A549 (cell line): ENCODE measurements around the gene CLSTN2. TPM values are rescaled to one million over a fixed set of nuclear protein-coding genes. Genes with fewer than 3 reads are reported as not detected.

Experiments used
- ATAC-seq, 2 experiments: fragments of 200-7000 bp in 1 of 2; fragments of >200 bp in 1 of 2; cut with Nextera tagmentation in 1 of 2; cut with Tn5 transposase in 1 of 2; 3 replicates each; pipeline versions ENCODE4 v1.8.0 to v1.9.1; 2018 to 2020; ENCODE audit warnings: mild to moderate bottlenecking in 1 of 2, moderate library complexity in 1 of 2
- CTCF ChIA-PET: fragments of 300-600 bp; sonication (Branson Sonifier 250); formaldehyde crosslinking; extraction: SDS; loops from one replicate; lab custom pipeline; 2021; ENCODE audit warnings: antibody characterized with exemption, inconsistent platforms; lab: Yijun Ruan, JAX
- POLR2A ChIA-PET: fragments of 350-600 bp; formaldehyde crosslinking; extraction: SDS; loops from one replicate; lab custom pipeline; 2021; ENCODE audit warnings: antibody characterized with exemption, inconsistent platforms; lab: Yijun Ruan, JAX
- DNase-seq, 2 experiments: peaks; one replicate each; pipeline versions ENCODE4 v3.0.0 to v3.0.0-alpha.2; 2011 to 2016; ENCODE audit warnings: low read depth in 1 of 2, low spot score in 1 of 2
- FAIRE-seq: peaks from 2 replicates; lab custom pipeline; 2011; peaks lifted over from hg19 to GRCh38; lab: Jason Lieb, UNC
- H3K27ac ChIP-seq, 2 experiments: fragments of >200 bp; sonication (Bioruptor Twin); formaldehyde crosslinking; 3 replicates each; pipeline ENCODE4 v1.5.1; 2016 to 2017
- H3K4me1 ChIP-seq: fragments of >200 bp; sonication (Bioruptor Twin); formaldehyde crosslinking; 3 replicates; pipeline ENCODE4 v1.6.1; 2016
- H3K4me2 ChIP-seq: fragments of >200 bp; sonication (Bioruptor Twin); formaldehyde crosslinking; 3 replicates; pipeline ENCODE4 v1.6.1; 2016
- H3K4me3 ChIP-seq: fragments of >200 bp; sonication (Bioruptor Twin); formaldehyde crosslinking; 3 replicates; pipeline ENCODE4 v1.5.1; 2016
- H3K9me3 ChIP-seq: fragments of >200 bp; sonication (Bioruptor Twin); formaldehyde crosslinking; 3 replicates; pipeline ENCODE4 v1.6.1; 2016
- BHLHE40 ChIP-seq: IDR thresholded peaks from 2 replicates; pipeline ENCODE4 v1.6.1; 2012; ENCODE audit warnings: low read depth, low read length, inconsistent platforms
- CBX8 ChIP-seq: fragments of 200-600 bp; sonication (generic); IDR thresholded peaks from 2 replicates; pipeline ENCODE4 v1.6.1; 2016
- CHD2 ChIP-seq: fragments of 150-350 bp; IDR thresholded peaks from 2 replicates; pipeline ENCODE4 v1.6.1; 2014; ENCODE audit warnings: low read length; ENCODE audit not compliant: partially characterized antibody
- CHD4 ChIP-seq: fragments of 200-600 bp; sonication (generic); IDR thresholded peaks from 2 replicates; pipeline ENCODE4 v1.6.1; 2016; ENCODE audit warnings: antibody characterized with exemption, mild to moderate bottlenecking, borderline replicate concordance
- EHF ChIP-seq: fragments of 250-450 bp; sonication (Bioruptor Pico); IDR thresholded peaks from 2 replicates; pipeline ENCODE4 v1.5.0; 2020; ENCODE audit warnings: mild to moderate bottlenecking
- ESRRA ChIP-seq: fragments of 150-350 bp; IDR thresholded peaks from 2 replicates; pipeline ENCODE4 v1.6.1; 2014; ENCODE audit warnings: mild to moderate bottlenecking, low read length, borderline replicate concordance
- FOSB ChIP-seq: fragments of 250-450 bp; sonication (Bioruptor Pico); IDR thresholded peaks from 2 replicates; pipeline ENCODE4 v1.5.0; 2020; ENCODE audit warnings: mild to moderate bottlenecking, moderate library complexity
- GATA3 ChIP-seq: IDR thresholded peaks from 2 replicates; pipeline ENCODE4 v1.6.1; 2012; ENCODE audit warnings: borderline replicate concordance
- HDAC2 ChIP-seq: fragments of 200-600 bp; sonication (generic); IDR thresholded peaks from 2 replicates; pipeline ENCODE4 v1.6.1; 2016
- HOXA7 ChIP-seq: fragments of 250-450 bp; sonication (Bioruptor Pico); IDR thresholded peaks from 2 replicates; pipeline ENCODE4 v1.5.0; 2020; ENCODE audit warnings: mild to moderate bottlenecking, moderate library complexity
- HOXB13 ChIP-seq: fragments of 250-450 bp; sonication (Bioruptor Pico); IDR thresholded peaks from 2 replicates; pipeline ENCODE4 v1.5.0; 2020; ENCODE audit warnings: low read depth, mild to moderate bottlenecking, moderate library complexity
- HOXB5 ChIP-seq: fragments of 250-450 bp; sonication (Bioruptor Pico); IDR thresholded peaks from 2 replicates; pipeline ENCODE4 v1.5.0; 2020; ENCODE audit warnings: mild to moderate bottlenecking, moderate library complexity
- MAFK ChIP-seq: fragments of 450-650 bp; IDR thresholded peaks from 2 replicates; pipeline ENCODE4 v1.6.1; 2014; ENCODE audit not compliant: partially characterized antibody
- MAZ ChIP-seq: fragments of 150-350 bp; IDR thresholded peaks from 2 replicates; pipeline ENCODE4 v1.6.1; 2014; ENCODE audit warnings: antibody characterized with exemption, low read depth, low read length, borderline replicate concordance
- MYC ChIP-seq: IDR thresholded peaks from 2 replicates; pipeline ENCODE4 v1.6.1; 2012; ENCODE audit warnings: mild to moderate bottlenecking, inconsistent platforms, low read length, improper control_type of control experiment, borderline replicate concordance
- NFE2L2 ChIP-seq: fragments of 150-350 bp; conservative IDR thresholded peaks from 2 replicates; pipeline ENCODE4 v1.6.1; 2014; ENCODE audit warnings: low read length
- POLR2A ChIP-seq: IDR thresholded peaks from 2 replicates; pipeline ENCODE4 v1.6.1; 2012; ENCODE audit warnings: mild to moderate bottlenecking, low read length
- POLR2AphosphoS2 ChIP-seq: conservative IDR thresholded peaks from 2 replicates; pipeline ENCODE4 v1.6.1; 2012; ENCODE audit warnings: low read length, improper control_type of control experiment, inconsistent platforms
- RAD21 ChIP-seq, 2 experiments: fragments of >200 bp in 1 of 2; sonication (Bioruptor Twin) in 1 of 2; formaldehyde crosslinking in 1 of 2; IDR thresholded peaks in 1 of 2; conservative IDR thresholded peaks in 1 of 2; 2 replicates in 1 of 2; 3 replicates in 1 of 2; pipeline ENCODE4 v1.6.1; 2012 to 2018; ENCODE audit warnings: inconsistent platforms in 1 of 2
- ZC3H11A ChIP-seq: fragments of 450-650 bp; IDR thresholded peaks from 2 replicates; pipeline ENCODE4 v1.6.1; 2014; ENCODE audit warnings: antibody characterized with exemption, mild to moderate bottlenecking
- WGBS: methylation state at CpG from one replicate; pipeline ENCODE4 v1.1.6; 2017; ENCODE audit errors: missing lambda C conversion rate; 5-methylcytosine and 5-hydroxymethylcytosine counted together
- polyA plus RNA-seq, 4 experiments: library from polyadenylated mRNA; depleted of rRNA in 3 of 4; stranded (reverse); fragments of >200 nt; fragmentation: RNase III in 1 of 4; extraction: RNeasy Plus Mini Kit Qiagen cat#74134 plus additional on column Dnase treatment in 1 of 4; gene quantifications; 2 replicates in 3 of 4; 3 replicates in 1 of 4; pipeline ENCODE4 v1.2.3, GENCODE V29; 2011 to 2017
- TF ChIP-seq, protein P1 (sequence below): fragments of 250-450 bp; sonication (Bioruptor Pico); IDR thresholded peaks from 2 replicates; pipeline ENCODE4 v1.5.0; 2020; ENCODE audit warnings: low read depth, mild to moderate bottlenecking, moderate library complexity
- TF ChIP-seq, protein P2 (sequence below): fragments of >200 bp; sonication (Bioruptor Twin); formaldehyde crosslinking; IDR thresholded peaks from 3 replicates; pipeline ENCODE4 v1.5.1; 2016

CLSTN2 gene
- polyA plus RNA-seq, 2 of the 4 experiments (the other 2 are of a cell fraction): 0.03 to 0.04 TPM

DNA sequence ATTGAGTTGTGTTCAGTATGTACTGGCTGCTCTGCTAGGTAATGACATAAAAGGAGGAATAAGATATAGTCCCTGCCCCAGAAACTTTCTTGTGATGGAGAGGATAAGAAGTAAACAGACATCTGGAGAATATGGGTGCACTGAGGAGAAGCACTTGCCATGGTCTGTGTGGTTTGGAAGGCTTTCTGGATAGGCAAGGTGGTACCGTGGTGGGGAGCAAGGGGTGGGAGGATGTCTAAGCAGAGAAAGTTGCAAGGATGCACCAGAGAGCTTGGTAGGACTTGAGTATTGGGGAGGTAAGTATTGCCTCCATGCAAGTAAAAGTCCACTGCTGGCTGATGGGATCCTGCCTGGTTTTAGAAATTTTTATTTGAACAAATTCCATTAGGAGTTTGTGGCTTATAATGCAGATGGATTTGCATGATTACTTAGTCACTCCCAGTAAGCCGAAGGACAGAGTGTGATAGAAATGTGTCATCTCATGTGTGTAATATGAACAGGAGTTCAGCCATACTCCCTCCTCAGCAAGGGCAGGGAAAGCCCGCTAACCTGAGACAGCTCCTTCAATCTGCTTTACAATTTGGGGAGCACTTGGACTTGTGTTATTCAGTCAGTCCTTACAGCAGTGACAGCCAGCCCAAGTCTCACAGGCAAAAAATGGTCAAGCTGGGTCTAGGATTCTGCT is 53.6 kb downstream of the CLSTN2 start:
- FAIRE-seq: no peak
- CTCF ChIA-PET: no interaction called here

DNA sequence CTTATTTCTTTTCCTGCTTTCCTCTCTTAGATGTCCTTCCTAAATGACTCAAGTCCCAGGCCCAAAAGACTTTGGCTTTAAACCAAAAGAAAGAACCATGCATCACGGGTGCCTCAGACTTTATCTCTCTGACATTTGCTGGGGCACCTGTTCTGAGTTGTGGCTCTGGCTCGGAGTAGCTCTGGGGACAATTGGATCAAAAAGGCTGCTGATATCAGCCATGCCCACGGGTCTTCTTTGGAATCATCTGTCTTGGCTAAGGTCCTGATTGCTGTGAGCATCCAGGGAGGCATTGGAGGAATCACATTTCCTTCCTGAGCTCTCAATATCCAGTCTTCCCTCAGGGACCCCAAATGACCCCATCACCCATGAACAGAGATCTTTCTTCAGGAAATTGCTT is 59.9 kb downstream of the CLSTN2 start:
- no peak overlapping the region for H3K4me3 ChIP-seq
- DNase-seq (no peak), ATAC-seq (no peak), FAIRE-seq (no peak)
- ChIA-PET POLR2A (no interaction called here), CTCF (interaction anchor here (1.3 kb wide), 1 partner anchor 9 kb away, joined by 4 read pairs; no protein-coding TSS in a partner anchor)
- no peak overlapping the region for H3K4me2 ChIP-seq
- H3K9me3 ChIP-seq: no peaks in the 10 kb centered on the region
- H3K27ac ChIP-seq: no peak overlapping the region
- no peaks in the 10 kb centered on the region for H3K4me1 ChIP-seq
- TF ChIP-seq ESRRA: no peak
- TF ChIP-seq POLR2A: no peak
- TF ChIP-seq MAZ: no peak
- TF ChIP-seq FOSB (CRISPR knock-in tag): no peak
- no peak for TF ChIP-seq CHD2
- TF ChIP-seq, protein P1, sequence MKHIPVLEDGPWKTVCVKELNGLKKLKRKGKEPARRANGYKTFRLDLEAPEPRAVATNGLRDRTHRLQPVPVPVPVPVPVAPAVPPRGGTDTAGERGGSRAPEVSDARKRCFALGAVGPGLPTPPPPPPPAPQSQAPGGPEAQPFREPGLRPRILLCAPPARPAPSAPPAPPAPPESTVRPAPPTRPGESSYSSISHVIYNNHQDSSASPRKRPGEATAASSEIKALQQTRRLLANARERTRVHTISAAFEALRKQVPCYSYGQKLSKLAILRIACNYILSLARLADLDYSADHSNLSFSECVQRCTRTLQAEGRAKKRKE (CRISPR knock-in tag): no peak
- TF ChIP-seq RAD21 (conservative IDR thresholded peaks at IDR 0.05 in 1 of 2, IDR thresholded peaks at IDR 0.05 in 1 of 2): no peak
- no peak for TF ChIP-seq POLR2AphosphoS2
- no peak for TF ChIP-seq CHD4
- TF ChIP-seq HOXA7 (CRISPR knock-in tag): no peak
- TF ChIP-seq HOXB5 (CRISPR knock-in tag): no peak
- no peak for TF ChIP-seq CBX8
- no peak for TF ChIP-seq NFE2L2
- TF ChIP-seq EHF (CRISPR knock-in tag): no peak
- TF ChIP-seq, protein P2, sequence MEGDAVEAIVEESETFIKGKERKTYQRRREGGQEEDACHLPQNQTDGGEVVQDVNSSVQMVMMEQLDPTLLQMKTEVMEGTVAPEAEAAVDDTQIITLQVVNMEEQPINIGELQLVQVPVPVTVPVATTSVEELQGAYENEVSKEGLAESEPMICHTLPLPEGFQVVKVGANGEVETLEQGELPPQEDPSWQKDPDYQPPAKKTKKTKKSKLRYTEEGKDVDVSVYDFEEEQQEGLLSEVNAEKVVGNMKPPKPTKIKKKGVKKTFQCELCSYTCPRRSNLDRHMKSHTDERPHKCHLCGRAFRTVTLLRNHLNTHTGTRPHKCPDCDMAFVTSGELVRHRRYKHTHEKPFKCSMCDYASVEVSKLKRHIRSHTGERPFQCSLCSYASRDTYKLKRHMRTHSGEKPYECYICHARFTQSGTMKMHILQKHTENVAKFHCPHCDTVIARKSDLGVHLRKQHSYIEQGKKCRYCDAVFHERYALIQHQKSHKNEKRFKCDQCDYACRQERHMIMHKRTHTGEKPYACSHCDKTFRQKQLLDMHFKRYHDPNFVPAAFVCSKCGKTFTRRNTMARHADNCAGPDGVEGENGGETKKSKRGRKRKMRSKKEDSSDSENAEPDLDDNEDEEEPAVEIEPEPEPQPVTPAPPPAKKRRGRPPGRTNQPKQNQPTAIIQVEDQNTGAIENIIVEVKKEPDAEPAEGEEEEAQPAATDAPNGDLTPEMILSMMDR: no peak
- TF ChIP-seq HDAC2: no peak
- TF ChIP-seq MYC: no peak
- 2% methylated on average over 3 of the region's 3 CpGs for WGBS

More for the DNA sequence above, 53.6 kb downstream of the CLSTN2 start:
- no peaks in the 10 kb centered on the region for H3K4me1 ChIP-seq
- no peak overlapping the region for H3K27ac ChIP-seq
- WGBS: 29% methylated on average over 3 of the region's 3 CpGs
- no peak overlapping the region for H3K4me3 ChIP-seq
- TF ChIP-seq HOXB13 (CRISPR knock-in tag) (no peak), ZC3H11A (no peak), MYC (no peak), CBX8 (no peak), BHLHE40 (no peak), GATA3 (no peak), MAFK (no peak)
- ATAC-seq (no peak), DNase-seq (no peak)
- no peaks in the 10 kb centered on the region for H3K9me3 ChIP-seq
- no peak overlapping the region for H3K4me2 ChIP-seq
- POLR2A ChIA-PET: no interaction called here

DNA sequence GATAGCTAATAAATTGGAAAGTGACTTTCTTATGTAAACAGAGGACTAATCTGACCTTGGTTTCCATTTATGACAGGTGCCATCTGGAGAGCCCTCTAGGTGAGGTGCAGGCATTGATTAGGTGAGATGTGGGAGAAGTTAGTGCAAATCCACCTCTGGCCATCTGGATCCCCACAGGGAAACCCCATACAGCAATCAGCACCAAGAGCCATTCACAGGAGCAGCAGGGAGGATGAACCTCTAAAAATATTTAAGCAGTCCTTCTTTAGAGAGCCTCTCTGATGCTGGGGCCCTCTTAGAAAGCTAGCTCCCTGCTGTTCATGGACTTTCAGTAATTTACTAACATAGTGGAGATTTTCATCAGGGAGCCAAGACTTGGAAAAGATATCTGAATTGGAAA is 69.3 kb downstream of the CLSTN2 start:
- no peak for FAIRE-seq
- CTCF ChIA-PET: no interaction called here

More for the DNA sequence above, 69.3 kb downstream of the CLSTN2 start:
- Histone ChIP-seq H3K4me2 (no peak overlapping the region), H3K9me3 (no peaks in the 10 kb centered on the region), H3K4me1 (no peaks in the 10 kb centered on the region), H3K4me3 (no peak overlapping the region), H3K27ac (no peak overlapping the region)
- POLR2A ChIA-PET: no interaction called here
- no peak for TF ChIP-seq HOXB13 (CRISPR knock-in tag)
- TF ChIP-seq POLR2A: no peak
- no peak for DNase-seq
- no peak for ATAC-seq
